Kidney epithelial cell (primary cell): ENCODE measurements around the gene FOXO6. TPM values are rescaled to one million over a fixed set of nuclear protein-coding genes. Genes with fewer than 3 reads are reported as not detected.

ENCODE experiments used
- DNase-seq: peaks from one replicate; pipeline ENCODE4 v3.0.0-alpha.2; 2010; ENCODE audit warnings: low read depth
- H3K27me3 ChIP-seq: 2 replicates; pipeline ENCODE4 v1.6.0; 2011; ENCODE audit warnings: low read length; ENCODE audit not compliant: control insufficient read depth, insufficient read depth
- H3K36me3 ChIP-seq: 2 replicates; pipeline ENCODE4 v1.5.1; 2011; ENCODE audit warnings: low read length; ENCODE audit not compliant: control insufficient read depth, insufficient read depth
- H3K4me3 ChIP-seq: 2 replicates; pipeline ENCODE4 v1.5.1; 2011; ENCODE audit warnings: low read depth, mild to moderate bottlenecking, control low read depth, low read length
- CTCF ChIP-seq: IDR thresholded peaks from 2 replicates; pipeline ENCODE4 v1.5.1; 2011; ENCODE audit warnings: mild to moderate bottlenecking, moderate library complexity, low read length, control low read depth, inconsistent platforms; ENCODE audit not compliant: insufficient read depth, poor library complexity, severe bottlenecking
- total RNA-seq: library from RNA; depleted of rRNA; stranded (reverse); fragments of >200 nt; gene quantifications from 2 replicates; pipeline ENCODE4 v1.2.3, GENCODE V29; 2015

The FOXO6 gene
- total RNA-seq, 1 donor from 2014 or later, result 0.67 TPM

GRCh38 chr1:41370756-41371420, 9.7 kb downstream of the FOXO6 start:
- DNase-seq, result no peak
- no peak for TF ChIP-seq CTCF
- Histone ChIP-seq H3K27me3 (peaks cover 12% of the 10 kb centered on the region), H3K4me3 (no peak overlapping the region), H3K36me3 (no peaks in the 10 kb centered on the region)

- Histone ChIP-seq H3K4me3 (no peak overlapping the region), H3K27me3 (peaks cover 5% of the 10 kb centered on the region)
- TF ChIP-seq CTCF, result no peak
Measured at GRCh38 chr1:41371630-41372599, 10.7 kb downstream of the FOXO6 start.

DNA sequence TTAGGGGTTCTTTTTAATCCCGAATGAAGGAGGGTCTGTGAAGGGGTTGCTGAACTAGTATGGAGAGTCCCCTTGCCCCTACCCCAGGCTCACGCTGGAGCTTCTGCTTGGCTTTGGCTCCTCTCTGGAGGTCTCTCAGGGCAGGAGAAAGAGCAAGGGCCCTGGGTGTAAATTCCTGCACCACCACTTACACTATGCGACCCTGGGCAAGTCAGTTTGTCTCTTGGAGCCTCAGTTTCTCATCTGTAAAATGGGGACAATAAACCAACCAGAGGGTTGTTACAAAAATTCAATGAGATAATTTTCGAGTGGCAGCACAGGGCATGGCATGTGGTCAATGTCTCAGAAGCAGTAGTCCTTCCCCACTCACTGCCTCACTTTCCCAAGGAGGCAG, 11.4 kb downstream of the FOXO6 start:
- Histone ChIP-seq H3K36me3 (no peaks in the 10 kb centered on the region), H3K27me3 (no peaks in the 10 kb centered on the region), H3K4me3 (no peak overlapping the region)
- DNase-seq, result no peak
- no peak for TF ChIP-seq CTCF

More at GRCh38 chr1:41371630-41372599, 10.7 kb downstream of the FOXO6 start:
- DNase-seq, result no peak
- no peaks in the 10 kb centered on the region for H3K36me3 ChIP-seq

GRCh38 chr1:41373373-41373772, 12.1 kb downstream of the FOXO6 start:
- H3K36me3 ChIP-seq, result no peaks in the 10 kb centered on the region
- no peak for TF ChIP-seq CTCF
- no peak overlapping the region for H3K4me3 ChIP-seq
- H3K27me3 ChIP-seq, result no peaks in the 10 kb centered on the region
- DNase-seq, result no peak

DNA sequence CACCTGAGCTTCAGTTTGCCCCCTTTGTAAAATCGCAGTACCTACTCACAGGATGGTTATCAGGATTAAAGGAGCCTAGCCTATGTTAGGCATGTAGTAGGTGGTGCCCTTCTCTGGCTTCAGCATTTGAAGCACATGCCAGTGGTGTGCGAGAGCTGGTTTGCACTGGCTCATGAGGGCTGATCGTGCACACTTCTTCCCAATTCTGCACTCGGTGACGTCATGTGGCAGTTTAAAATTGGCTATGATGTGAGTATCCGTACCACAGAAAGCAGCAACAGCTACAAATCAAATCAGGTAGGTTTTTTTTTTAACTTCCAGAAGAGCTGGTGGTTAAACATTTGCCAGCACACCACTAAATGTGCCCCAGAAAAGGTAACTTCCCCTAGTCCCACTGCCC, 13.5 kb downstream of the FOXO6 start:
- H3K27me3 ChIP-seq, result no peaks in the 10 kb centered on the region
- DNase-seq, result no peak
- no peak for TF ChIP-seq CTCF
- no peaks in the 10 kb centered on the region for H3K36me3 ChIP-seq
- no peak overlapping the region for H3K4me3 ChIP-seq
